ENCODE data around the gene SLC22A2. TPM values are rescaled to one million over a fixed set of nuclear protein-coding genes. Genes with fewer than 3 reads are reported as not detected.

Gene SLC22A2
- total and polyA plus RNA-seq, 10 of the 15 experiments (the other 5 are each of a cell fraction or from before 2014, with no cell fraction given) = 0.12 TPM; not detected in 9

GRCh38 chr6:160272707-160273106, 14.1 kb upstream of the SLC22A2 start:
- no peak overlapping the region for H3K4me3 ChIP-seq
- no peak overlapping the region for H3K4me2 ChIP-seq (ENCODE audit: control insufficient read depth, insufficient read depth)
- no peaks in the 10 kb centered on the region for H3K9me3 ChIP-seq (replicated peaks; ENCODE audit: control insufficient read depth, insufficient read depth, low read length)
- H3K27me3 ChIP-seq (replicated peaks in 1 of 2; ENCODE audit: control insufficient read depth in 2 of 2, insufficient read depth in 2 of 2, low read length in 1 of 2) = no peaks in the 10 kb centered on the region; a peak in 1 of 4 replicates
- no peak for DNase-seq (ENCODE audit: low read depth, low spot score)
- TF ChIP-seq HDAC6 (IDR thresholded peaks at IDR 0.05; ENCODE audit: unreplicated experiment) = no peak
- no peak for TF ChIP-seq CEBPB (IDR thresholded peaks at IDR 0.05; ENCODE audit: borderline replicate concordance in 1 of 2, low read depth in 2 of 2, low read length in 2 of 2)
- no peak for TF ChIP-seq MYC (IDR thresholded peaks at IDR 0.05; ENCODE audit: insufficient read depth, insufficient read length, insufficient replicate concordance, low read length, severe bottlenecking)
- TF ChIP-seq ZNF592 (IDR thresholded peaks at IDR 0.05) = no peak
- no peak for TF ChIP-seq IRF4 (IDR thresholded peaks at IDR 0.05; ENCODE audit: low read depth, low read length)
- no peak for TF ChIP-seq NR2C2 (IDR thresholded peaks at IDR 0.05; ENCODE audit: borderline replicate concordance, control insufficient read depth, insufficient read length, low read depth)
- TF ChIP-seq NBN (IDR thresholded peaks at IDR 0.05) = no peak
- no peak for TF ChIP-seq WRNIP1 (IDR thresholded peaks at IDR 0.05; ENCODE audit: borderline replicate concordance, low read depth, low read length)
- TF ChIP-seq CBX3 (IDR thresholded peaks at IDR 0.05; ENCODE audit: borderline replicate concordance, low read depth) = no peak
- no peak for TF ChIP-seq EP300 (IDR thresholded peaks at IDR 0.05; ENCODE audit: borderline replicate concordance in 1 of 2, control insufficient read depth in 1 of 2, low read depth in 2 of 2, low read length in 2 of 2)
- TF ChIP-seq CREM (IDR thresholded peaks at IDR 0.05; ENCODE audit: low read depth) = no peak
- no peak for TF ChIP-seq MEF2B (IDR thresholded peaks at IDR 0.05; ENCODE audit: partially characterized antibody, poor library complexity, severe bottlenecking)
- TF ChIP-seq FOS (IDR thresholded peaks at IDR 0.05; ENCODE audit: borderline replicate concordance, extremely low read depth, insufficient read length) = no peak
- no peak for TF ChIP-seq RUNX3 (IDR thresholded peaks at IDR 0.05; ENCODE audit: low read length)
- TF ChIP-seq, protein P1, sequence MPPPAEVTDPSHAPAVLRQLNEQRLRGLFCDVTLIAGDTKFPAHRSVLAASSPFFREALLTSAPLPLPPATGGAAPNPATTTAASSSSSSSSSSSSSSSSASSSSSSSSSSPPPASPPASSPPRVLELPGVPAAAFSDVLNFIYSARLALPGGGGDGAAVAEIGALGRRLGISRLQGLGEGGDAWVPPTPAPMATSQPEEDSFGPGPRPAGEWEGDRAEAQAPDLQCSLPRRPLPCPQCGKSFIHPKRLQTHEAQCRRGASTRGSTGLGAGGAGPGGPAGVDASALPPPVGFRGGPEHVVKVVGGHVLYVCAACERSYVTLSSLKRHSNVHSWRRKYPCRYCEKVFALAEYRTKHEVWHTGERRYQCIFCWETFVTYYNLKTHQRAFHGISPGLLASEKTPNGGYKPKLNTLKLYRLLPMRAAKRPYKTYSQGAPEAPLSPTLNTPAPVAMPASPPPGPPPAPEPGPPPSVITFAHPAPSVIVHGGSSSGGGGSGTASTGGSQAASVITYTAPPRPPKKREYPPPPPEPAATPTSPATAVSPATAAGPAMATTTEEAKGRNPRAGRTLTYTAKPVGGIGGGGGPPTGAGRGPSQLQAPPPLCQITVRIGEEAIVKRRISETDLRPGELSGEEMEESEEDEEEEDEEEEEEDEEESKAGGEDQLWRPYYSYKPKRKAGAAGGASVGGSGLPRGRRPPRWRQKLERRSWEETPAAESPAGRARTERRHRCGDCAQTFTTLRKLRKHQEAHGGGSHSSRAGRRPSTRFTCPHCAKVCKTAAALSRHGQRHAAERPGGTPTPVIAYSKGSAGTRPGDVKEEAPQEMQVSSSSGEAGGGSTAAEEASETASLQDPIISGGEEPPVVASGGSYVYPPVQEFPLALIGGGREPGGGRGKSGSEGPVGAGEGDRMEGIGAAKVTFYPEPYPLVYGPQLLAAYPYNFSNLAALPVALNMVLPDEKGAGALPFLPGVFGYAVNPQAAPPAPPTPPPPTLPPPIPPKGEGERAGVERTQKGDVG (CRISPR knock-in tag; IDR thresholded peaks at IDR 0.05) = no peak
- no peak for TF ChIP-seq LARP7 (IDR thresholded peaks at IDR 0.05)
- no peak for TF ChIP-seq SRF (IDR thresholded peaks at IDR 0.05; ENCODE audit: low read depth in 2 of 2, low read length in 2 of 2)
- no peak for TF ChIP-seq ASH2L (IDR thresholded peaks at IDR 0.05; ENCODE audit: borderline replicate concordance, low read depth)
- TF ChIP-seq PAX5 (IDR thresholded peaks at IDR 0.05; ENCODE audit: borderline replicate concordance, low read depth, low read length) = no peak
- ATAC-seq = no peak
- in situ Hi-C loops (cut with MboI) (no loop called here), intact Hi-C loops (cut with micrococcal nuclease; ENCODE audit: unreplicated experiment) (no loop called here)
- no peaks in the 10 kb centered on the region for H3K36me3 ChIP-seq (ENCODE audit: control insufficient read depth in 2 of 2, insufficient read depth in 2 of 2, low read length in 1 of 2)
- H3K27ac ChIP-seq (ENCODE audit: control insufficient read depth, insufficient read depth) = no peak overlapping the region
- ChIA-PET RAD21 (ENCODE audit: unreplicated experiment) (no interaction called here), SMC1A (ENCODE audit: uncharacterized antibody, unreplicated experiment) (no interaction called here), CTCF (interaction anchor here (1.2 kb wide), 1 partner anchor 10 kb away, joined by 3 read pairs; no protein-coding TSS in a partner anchor), POLR2A (no interaction called here)
- 77% methylated on average over 2 of the region's 2 CpGs for WGBS (ENCODE audit: insufficient coverage, insufficient replicate concordance, low lambda C conversion rate, missing lambda C conversion rate)
- H3K79me2 ChIP-seq (ENCODE audit: control insufficient read depth, insufficient read depth, low read length) = no peaks in the 10 kb centered on the region
- no peaks in the 10 kb centered on the region for H3K4me1 ChIP-seq (ENCODE audit: control insufficient read depth, insufficient read depth, low read length)
- no TSS peak for BruUV-seq (replicated peaks)
- H3K9ac ChIP-seq (ENCODE audit: control insufficient read depth, insufficient read depth, low read length) = no peak overlapping the region
- no peak overlapping the region for H2AFZ ChIP-seq (ENCODE audit: control insufficient read depth, low read depth, low read length)
- FAIRE-seq = no peak
- no peaks in the 10 kb centered on the region for H4K20me1 ChIP-seq (ENCODE audit: control insufficient read depth, insufficient read depth)

Data from GM12878 (cell line).